ENCODE measurements around the gene ABCC6. TPM values are rescaled to one million over a fixed set of nuclear protein-coding genes. Genes with fewer than 3 reads are reported as not detected.

ABCC6 gene
- polyA plus RNA-seq, 1 experiment = 1.2 TPM

DNA sequence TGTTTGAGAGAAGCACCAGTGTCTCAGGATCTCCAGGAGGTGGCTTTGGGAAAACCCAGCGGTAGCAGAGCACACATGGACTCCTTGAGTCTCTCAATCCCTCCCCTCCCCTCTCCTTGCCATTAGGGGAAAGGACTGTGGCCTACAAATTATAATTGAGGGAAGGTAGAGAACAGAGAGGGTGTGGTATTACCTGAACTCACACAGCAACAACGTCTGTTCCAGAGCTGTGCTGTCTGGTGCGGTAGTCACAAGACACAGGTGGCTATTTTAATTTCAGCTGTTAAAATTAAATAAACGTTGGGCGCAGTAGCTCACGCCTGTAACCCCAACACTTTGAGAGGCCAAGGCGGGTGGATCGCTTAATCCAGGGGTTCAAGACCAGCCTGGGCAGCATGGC is 110.2 kb downstream of the ABCC6 start:
- H3K27me3 ChIP-seq (ENCODE audit: control insufficient read depth, insufficient read depth, low read length) = no peaks in the 10 kb centered on the region
- peaks cover 31% of the 10 kb centered on the region for H3K36me3 ChIP-seq (ENCODE audit: control insufficient read depth, insufficient read depth, low read length)
- ChIA-PET POLR2A (no interaction called here), CTCF (interaction anchor here (0.9 kb wide), 1 partner anchor 30 kb away, joined by 4 read pairs; no protein-coding TSS in a partner anchor)
- H3K4me3 ChIP-seq (ENCODE audit: low read depth, low read length) = no peak overlapping the region
- no peak for TF ChIP-seq CTCF (IDR thresholded peaks at IDR 0.05; ENCODE audit: insufficient read depth, low read depth, low read length)
- no peak for DNase-seq (ENCODE audit: low read depth)

DNA sequence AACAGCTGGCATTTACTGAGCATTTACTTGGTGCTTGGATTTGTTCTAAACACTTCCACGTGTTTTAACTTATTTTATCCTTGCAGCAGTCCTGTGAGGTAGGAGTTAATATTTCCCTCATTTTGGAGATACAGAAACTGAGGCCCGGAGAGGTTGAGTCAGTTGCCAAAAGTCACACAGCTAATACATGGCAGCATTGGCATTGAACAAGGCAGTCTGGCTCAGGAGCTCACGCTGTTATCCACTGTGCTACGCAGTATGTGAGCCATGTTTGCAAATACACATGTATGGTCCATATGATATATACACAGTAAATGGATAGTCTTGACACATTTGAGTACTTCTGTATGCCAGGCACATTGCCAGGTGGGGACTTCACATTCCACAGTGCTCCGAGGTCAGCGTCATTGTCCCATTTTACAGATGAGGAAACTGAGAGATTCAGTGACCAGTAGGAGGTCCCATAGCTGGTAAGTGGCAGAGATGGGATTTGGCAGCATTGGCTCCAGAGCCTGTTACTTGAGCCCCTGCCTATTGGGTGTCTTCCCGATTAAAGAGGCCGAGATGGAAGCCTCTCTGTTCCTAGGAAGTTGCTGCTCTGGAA is 110.7 kb downstream of the ABCC6 start:
- no peak for TF ChIP-seq CTCF (IDR thresholded peaks at IDR 0.05; ENCODE audit: insufficient read depth, low read depth, low read length)
- Histone ChIP-seq H3K4me3 (ENCODE audit: low read depth, low read length) (no peak overlapping the region), H3K36me3 (ENCODE audit: control insufficient read depth, insufficient read depth, low read length) (peaks cover 29% of the 10 kb centered on the region), H3K27me3 (ENCODE audit: control insufficient read depth, insufficient read depth, low read length) (no peaks in the 10 kb centered on the region)
- POLR2A ChIA-PET = no interaction called here
- CTCF ChIA-PET = interaction anchor here (0.9 to 1.3 kb wide), 2 partner anchors 24 to 31 kb away, joined by 3 to 4 read pairs; no protein-coding TSS in a partner anchor
- no peak for DNase-seq (ENCODE audit: low read depth)

- no peak for TF ChIP-seq CTCF (IDR thresholded peaks at IDR 0.05; ENCODE audit: insufficient read depth, low read depth, low read length)
- DNase-seq (ENCODE audit: low read depth) = no peak
- H3K27me3 ChIP-seq (ENCODE audit: control insufficient read depth, insufficient read depth, low read length) = no peaks in the 10 kb centered on the region
- peaks cover 28% of the 10 kb centered on the region for H3K36me3 ChIP-seq (ENCODE audit: control insufficient read depth, insufficient read depth, low read length)
- CTCF ChIA-PET = interaction anchor here (1.3 kb wide), 1 partner anchor 25 kb away, joined by 3 read pairs; no protein-coding TSS in a partner anchor
- no peak overlapping the region for H3K4me3 ChIP-seq (ENCODE audit: low read depth, low read length)
- POLR2A ChIA-PET = no interaction called here
These were observed 111.7 kb downstream of the ABCC6 start for GRCh38 chr16:16111639-16112038.

- Histone ChIP-seq H3K36me3 (ENCODE audit: control insufficient read depth, insufficient read depth, low read length) (peaks cover 27% of the 10 kb centered on the region), H3K4me3 (ENCODE audit: low read depth, low read length) (no peak overlapping the region), H3K27me3 (ENCODE audit: control insufficient read depth, insufficient read depth, low read length) (no peaks in the 10 kb centered on the region)
- TF ChIP-seq CTCF (IDR thresholded peaks at IDR 0.05; ENCODE audit: insufficient read depth, low read depth, low read length) = no peak
- CTCF ChIA-PET = interaction anchor here (1.1 kb wide), 1 partner anchor 14 kb away, joined by 4 read pairs; no protein-coding TSS in a partner anchor
- DNase-seq (ENCODE audit: low read depth) = no peak
- POLR2A ChIA-PET = no interaction called here
These were observed 113.2 kb downstream of the ABCC6 start for GRCh38 chr16:16110111-16110490.

DNA sequence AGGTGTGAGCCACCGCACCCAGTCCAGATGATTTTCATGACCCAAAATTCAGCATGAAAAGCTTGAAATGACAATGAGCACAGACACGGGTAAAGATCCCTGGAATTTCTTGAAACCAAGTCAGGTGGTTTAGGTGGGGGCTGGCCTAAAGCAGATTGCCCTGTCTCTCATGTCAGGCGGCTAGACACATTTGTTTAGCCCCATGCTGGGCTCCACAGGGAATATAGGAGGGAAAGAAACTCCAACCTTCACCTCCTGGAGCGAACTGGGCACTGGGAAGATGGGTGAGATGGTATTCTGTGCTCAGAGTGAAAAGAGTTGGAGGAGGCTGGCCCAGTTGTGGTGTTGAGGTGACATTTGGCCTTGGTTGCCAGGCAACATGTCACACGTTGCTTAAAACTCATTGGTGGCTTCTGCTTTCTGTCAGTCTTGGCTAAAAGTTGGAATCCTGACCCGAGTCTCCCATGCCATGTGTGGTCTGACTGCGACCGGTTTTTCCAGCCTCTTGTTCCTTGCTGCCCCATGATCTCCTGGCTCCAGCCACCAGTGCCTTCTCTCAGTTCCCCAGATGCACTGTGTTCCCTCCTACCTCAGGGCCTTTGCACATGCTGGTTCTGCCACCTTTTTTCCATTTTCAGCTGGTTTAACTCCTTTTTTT is 113.7 kb downstream of the ABCC6 start:
- H3K27me3 ChIP-seq (ENCODE audit: control insufficient read depth, insufficient read depth, low read length) = no peaks in the 10 kb centered on the region
- TF ChIP-seq CTCF (IDR thresholded peaks at IDR 0.05; ENCODE audit: insufficient read depth, low read depth, low read length) = no peak
- peaks cover 23% of the 10 kb centered on the region for H3K36me3 ChIP-seq (ENCODE audit: control insufficient read depth, insufficient read depth, low read length)
- DNase-seq (ENCODE audit: low read depth) = no peak
- H3K4me3 ChIP-seq (ENCODE audit: low read depth, low read length) = no peak overlapping the region
- CTCF ChIA-PET = no interaction called here
- POLR2A ChIA-PET = no interaction called here

Data from BJ (cell line).